A549 treated with RU486 at 1 μM for 4 hours (cell line): ENCODE results near the gene ABAT. TPM values are rescaled to one million over a fixed set of nuclear protein-coding genes. Genes with fewer than 3 reads are reported as not detected.

Source experiments
- total RNA-seq: library from RNA; stranded (reverse); fragments of 200-300 nt; extraction: Qiagen RNA extraction; gene quantifications from 5 replicates; pipeline ENCODE4 v1.2.3, GENCODE V29; 2022; ENCODE audit warnings: low read depth

ABAT gene
- 0.18 to 0.52 TPM (median 0.39 TPM) in 5 replicates for total RNA-seq

DNA sequence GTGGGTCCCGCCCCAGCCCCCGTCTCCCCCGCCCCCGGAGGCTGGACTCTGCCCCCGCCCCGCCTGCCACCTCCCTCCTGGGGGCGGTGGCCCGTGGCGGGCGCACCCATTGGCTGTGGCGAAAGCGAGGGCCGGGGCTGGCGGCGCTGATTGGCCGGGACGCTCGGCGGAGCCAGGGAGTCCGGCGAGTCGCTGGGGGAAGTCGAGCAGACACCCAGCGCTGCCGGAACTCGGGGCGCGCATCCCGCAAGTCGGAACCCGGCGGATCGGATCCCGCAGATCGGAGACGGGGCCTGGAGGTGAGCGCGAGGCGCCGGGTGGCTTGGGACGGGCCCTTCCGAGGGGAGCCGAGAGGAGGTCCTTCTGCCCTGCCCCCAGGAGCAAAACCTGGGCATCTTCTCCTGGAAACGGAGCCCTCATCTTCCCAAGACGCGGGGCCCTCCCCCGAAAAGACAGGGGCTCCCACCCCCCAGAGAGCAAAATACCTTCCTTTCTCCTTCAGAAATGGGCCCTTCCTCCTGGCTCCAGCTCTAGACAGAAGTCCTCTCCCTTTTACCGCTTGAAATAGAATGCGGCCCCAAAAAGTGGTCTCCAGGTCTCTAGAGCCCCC is at the start of gene ABAT:
ABAT (plus strand) TSS at position 205 of the 610 bp plus-strand sequence. CDS start 61,123 bp downstream, outside the sequence.

DNA sequence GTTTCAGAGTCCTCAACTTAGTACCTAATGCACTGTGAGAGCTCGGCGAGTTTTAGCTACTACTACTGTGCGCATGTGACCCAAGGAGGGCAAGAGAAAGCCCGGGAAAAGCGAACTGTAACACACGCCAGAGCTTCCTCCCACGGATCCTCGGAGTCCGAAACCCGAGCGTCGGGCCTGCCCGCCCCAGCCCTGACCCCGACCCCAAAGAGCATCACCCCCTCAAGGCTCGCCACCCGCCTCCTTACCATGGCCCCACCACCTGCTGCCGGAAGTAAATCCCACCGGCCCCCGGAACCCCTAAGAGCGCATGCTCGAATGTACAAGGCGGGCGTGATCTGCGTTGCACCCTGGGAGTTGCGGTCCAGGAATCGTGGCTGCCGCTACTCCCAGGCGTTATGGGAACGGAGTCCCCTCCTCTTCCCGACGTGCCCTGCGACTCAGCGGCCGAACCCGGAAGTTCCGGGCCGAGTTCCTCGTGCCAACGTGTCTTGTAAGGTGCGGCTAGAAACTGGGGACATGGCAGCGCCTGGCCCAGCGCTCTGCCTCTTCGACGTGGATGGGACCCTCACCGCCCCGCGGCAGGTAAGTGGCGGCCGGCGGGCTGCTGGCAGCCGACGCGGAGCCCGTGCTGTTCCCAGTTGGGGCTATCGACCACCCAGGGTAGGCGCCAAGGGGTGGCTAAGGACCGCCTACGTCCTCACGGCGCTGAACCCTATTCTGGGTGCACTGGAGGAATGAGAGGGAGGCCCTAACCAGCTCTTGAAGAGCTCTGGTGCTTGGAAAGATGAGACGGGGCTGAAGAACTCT is 123.2 kb downstream of the ABAT start, which contains the start of the genes PMM2 and TMEM186:
PMM2 (plus strand) TSS at position 476 of the 810 bp plus-strand sequence; CDS start at position 520, 44 bp downstream.
TMEM186 (minus strand) TSS at position 276 of the 810 bp plus-strand sequence; CDS start at position 251, 25 bp downstream.

Other genes starting within 250 kb of the ABAT start
- not detected in 5 replicates for gene TMEM114, start 84.1 kb upstream of the ABAT start, total RNA-seq
- 22.4 to 26.6 TPM (median 25.5 TPM) in 5 replicates for gene METTL22, start 52.9 kb upstream of the ABAT start, total RNA-seq
- gene TMEM186, start 123.0 kb downstream of the ABAT start, total RNA-seq: 11.9 to 14.9 TPM (median 14.0 TPM) in 5 replicates
- gene PMM2, start 123.2 kb downstream of the ABAT start, total RNA-seq: 88.0 to 104 TPM (median 94.4 TPM) in 5 replicates
- gene CARHSP1, start 194.4 kb downstream of the ABAT start, total RNA-seq: 125 to 146 TPM (median 135 TPM) in 5 replicates
- not detected in 5 replicates for gene LITAFD, start 207.7 kb downstream of the ABAT start, total RNA-seq